Fibroblast of peridontal ligament (primary cell): Measurements from ENCODE around the gene STT3B.

Experiments
- DNase-seq: peaks from one replicate; pipeline ENCODE4 v3.0.0-alpha.2; 2010; ENCODE audit errors: extremely low read depth

STT3B gene

GRCh38 chr3:31521468-31521867 is 11.3 kb upstream of the STT3B start:
- no peak for DNase-seq

- DNase-seq, result no peak
These were observed 10.6 kb upstream of the STT3B start for GRCh38 chr3:31522152-31522551.

- no peak for DNase-seq
These were observed 9.2 kb upstream of the STT3B start for GRCh38 chr3:31523543-31523942.

- DNase-seq, result no peak
These were observed 7.2 kb upstream of the STT3B start for GRCh38 chr3:31525532-31525931.

- DNase-seq, result no peak
These were observed 3.3 kb upstream of the STT3B start for GRCh38 chr3:31529421-31529820.

GRCh38 chr3:31530039-31530959 is 2.4 kb upstream of the STT3B start:
- no peak for DNase-seq

GRCh38 chr3:31530960-31531335 is 1.8 kb upstream of the STT3B start:
- no peak for DNase-seq

- DNase-seq, result no peak
These were observed 1.2 kb upstream of the STT3B start for GRCh38 chr3:31531452-31531991.

- DNase-seq, result peak; percentile 96
These were observed 636 bp upstream of the STT3B start for GRCh38 chr3:31531992-31532586.

- no peak for DNase-seq
These were observed 692 bp downstream of the STT3B start for GRCh38 chr3:31533169-31534064.

- peak; percentile 27 for DNase-seq
These were observed 1.3 kb downstream of the STT3B start for GRCh38 chr3:31534065-31534425.

- DNase-seq, result no peak
These were observed 3.8 kb downstream of the STT3B start for GRCh38 chr3:31536497-31536896.

- DNase-seq, result no peak
These were observed 6.1 kb downstream of the STT3B start for GRCh38 chr3:31538801-31539200.

GRCh38 chr3:31539275-31539674 is 6.5 kb downstream of the STT3B start:
- no peak for DNase-seq

- DNase-seq, result no peak
These were observed 8.4 kb downstream of the STT3B start for GRCh38 chr3:31541089-31541488.

- DNase-seq, result no peak
These were observed 9.5 kb downstream of the STT3B start for GRCh38 chr3:31542246-31542645.

GRCh38 chr3:31543375-31543774 is 10.7 kb downstream of the STT3B start:
- DNase-seq, result peak; percentile 44

GRCh38 chr3:31544634-31545033 is 11.9 kb downstream of the STT3B start:
- peak; percentile 36 for DNase-seq

GRCh38 chr3:31546162-31546561 is 13.4 kb downstream of the STT3B start:
- no peak for DNase-seq

- no peak for DNase-seq
These were observed 14.0 kb downstream of the STT3B start for GRCh38 chr3:31546725-31547124.

GRCh38 chr3:31550452-31551251 is 17.9 kb downstream of the STT3B start:
- DNase-seq, result peak; percentile 40
